ENCODE data around the gene SGF29. TPM values are rescaled to one million over a fixed set of nuclear protein-coding genes. Genes with fewer than 3 reads are reported as not detected.
"Not testable (repeated sequence)": the region's sequence is repeated elsewhere in the genome, so short reads cannot be mapped to it uniquely, and the experiment has no call there.

SGF29 gene
- polyA plus RNA-seq, 1 experiment = 1.7 TPM

- H3K27me3 ChIP-seq (ENCODE audit: control insufficient read depth, insufficient read depth, low read length) = peaks cover 61% of the 10 kb centered on the region
- no peak overlapping the region for H3K27ac ChIP-seq (ENCODE audit: low read depth, low read length)
- no peak for DNase-seq (ENCODE audit: low read depth, low spot score)
- H3K9me3 ChIP-seq (ENCODE audit: control insufficient read depth, insufficient read depth, low read length) = no peaks in the 10 kb centered on the region; the same call in 1 of the 2 replicates
- ChIA-PET CTCF (interaction anchor here (0.5 kb wide), 1 partner anchor 47 kb away, joined by 3 read pairs; no protein-coding TSS in a partner anchor), POLR2A (no interaction called here)
- H3K4me3 ChIP-seq (ENCODE audit: low read depth, low read length) = no peak overlapping the region
- TF ChIP-seq CTCF (IDR thresholded peaks at IDR 0.05; ENCODE audit: low read depth, low read length) = no peak
Observed at GRCh38 chr16:28607116-28607623, 53.5 kb downstream of the SGF29 start.

- CTCF ChIA-PET = interaction anchor here (0.5 kb wide), 1 partner anchor 47 kb away, joined by 3 read pairs; no protein-coding TSS in a partner anchor
- POLR2A ChIA-PET; DNase-seq (ENCODE audit: low read depth, low spot score); H3K9me3 ChIP-seq (ENCODE audit: control insufficient read depth, insufficient read depth, low read length); H3K4me3 ChIP-seq (ENCODE audit: low read depth, low read length); H3K27ac ChIP-seq (ENCODE audit: low read depth, low read length): not testable (repeated sequence)
- peaks cover 59% of the 10 kb centered on the region for H3K27me3 ChIP-seq (ENCODE audit: control insufficient read depth, insufficient read depth, low read length)
Observed at GRCh38 chr16:28607681-28608495, 54.2 kb downstream of the SGF29 start.

- H3K9me3 ChIP-seq (ENCODE audit: control insufficient read depth, insufficient read depth, low read length); DNase-seq (ENCODE audit: low read depth, low spot score); CTCF ChIA-PET; H3K27ac ChIP-seq (ENCODE audit: low read depth, low read length); POLR2A ChIA-PET; H3K4me3 ChIP-seq (ENCODE audit: low read depth, low read length): not testable (repeated sequence)
- H3K27me3 ChIP-seq (ENCODE audit: control insufficient read depth, insufficient read depth, low read length) = peaks cover 55% of the 10 kb centered on the region
Observed at GRCh38 chr16:28608496-28608808, 54.7 kb downstream of the SGF29 start.

GRCh38 chr16:28608867-28609596, 55.3 kb downstream of the SGF29 start:
- POLR2A ChIA-PET = interaction anchor here (0.6 kb wide), 1 partner anchor 266 kb away, joined by 4 read pairs; no protein-coding TSS in a partner anchor
- CTCF ChIA-PET = interaction anchor here (0.6 kb wide), 1 partner anchor 15 kb away, joined by 3 read pairs; no protein-coding TSS in a partner anchor
- not testable (repeated sequence) for H3K9me3 ChIP-seq (ENCODE audit: control insufficient read depth, insufficient read depth, low read length); DNase-seq (ENCODE audit: low read depth, low spot score); H3K4me3 ChIP-seq (ENCODE audit: low read depth, low read length); H3K27ac ChIP-seq (ENCODE audit: low read depth, low read length)
- peaks cover 50% of the 10 kb centered on the region for H3K27me3 ChIP-seq (ENCODE audit: control insufficient read depth, insufficient read depth, low read length)

GRCh38 chr16:28609631-28610594, 56.2 kb downstream of the SGF29 start, which contains the start of gene SULT1A1:
Gene SULT1A1, minus strand, starts transcription at chr16:28610044. Its CDS starts 1,189 bp downstream, at chr16:28608855.
- peak within 1 kb of the TSS; percentile 34 for H3K27ac ChIP-seq (ENCODE audit: low read depth, low read length)
- DNase-seq (ENCODE audit: low read depth, low spot score) = no peak
- no peaks in the 10 kb centered on the region; the same call in 1 of the 2 replicates for H3K9me3 ChIP-seq (ENCODE audit: control insufficient read depth, insufficient read depth, low read length)
- no peak for TF ChIP-seq CTCF (IDR thresholded peaks at IDR 0.05; ENCODE audit: low read depth, low read length)
- ChIA-PET POLR2A (interaction anchor here (0.6 kb wide), 2 partner anchors 265 to 319 kb away, joined by 4 read pairs; no protein-coding TSS in a partner anchor), CTCF (interaction anchor here (0.6 to 0.9 kb wide), 3 partner anchors 12 to 16 kb away, joined by 3 to 4 read pairs (median 3); partner anchors contain the start of gene SULT1A2)
- peak within 1 kb of the TSS; percentile 29 for H3K4me3 ChIP-seq (ENCODE audit: low read depth, low read length)
- H3K27me3 ChIP-seq (ENCODE audit: control insufficient read depth, insufficient read depth, low read length) = peaks cover 42% of the 10 kb centered on the region
